PC-3 (cell line): ENCODE measurements around the gene POLR3B. TPM values are rescaled to one million over a fixed set of nuclear protein-coding genes. Genes with fewer than 3 reads are reported as not detected.

Experiments
- ATAC-seq: fragments of 200-7000 bp; cut with Tn5 transposase; 2 replicates; pipeline ENCODE4 v1.9.1; 2020; ENCODE audit warnings: mild to moderate bottlenecking, moderate library complexity
- BruUV-seq: library from RNA; stranded (reverse); fragments of 400-500 nt; replicated peaks from 2 replicates; lab custom pipeline; 2021; lab: Mats Ljungman, UMichigan
- CTCF ChIA-PET: fragments of 300-600 bp; sonication (Branson Sonifier 250); formaldehyde crosslinking; loops from one replicate; lab custom pipeline; 2022; ENCODE audit warnings: antibody characterized with exemption; lab: Charles Lee
- POLR2A ChIA-PET: fragments of 300-600 bp; sonication (Branson Sonifier 250); formaldehyde crosslinking; loops from one replicate; lab custom pipeline; 2022; ENCODE audit warnings: antibody characterized with exemption; ENCODE audit not compliant: unreplicated experiment; lab: Charles Lee
- DNase-seq: peaks from one replicate; pipeline ENCODE4 v3.0.0-alpha.2; 2015
- H2AFZ ChIP-seq: fragments of 300-600 bp; sonication (generic); 2 replicates; pipeline ENCODE4 v1.6.0; 2016; ENCODE audit warnings: antibody characterized with exemption, low read length
- H3F3A ChIP-seq: fragments of 300-600 bp; sonication (generic); one replicate; pipeline ENCODE4 v1.6.0; 2017; ENCODE audit warnings: antibody characterized with exemption, low read length, control low read depth, mild to moderate bottlenecking; ENCODE audit not compliant: unreplicated experiment
- H3K27ac ChIP-seq: fragments of 300-600 bp; sonication (generic); 2 replicates; pipeline ENCODE4 v1.5.1; 2016; ENCODE audit warnings: mild to moderate bottlenecking, low read length
- H3K27me3 ChIP-seq: fragments of 300-600 bp; sonication (generic); 2 replicates; pipeline ENCODE4 v1.6.1; 2016; ENCODE audit warnings: low read length, mixed read lengths
- H3K36me3 ChIP-seq: fragments of 300-600 bp; sonication (generic); 2 replicates; pipeline ENCODE4 v1.6.1; 2016; ENCODE audit warnings: low read depth, mixed run types, low read length, mixed read lengths
- H3K4me1 ChIP-seq: fragments of 300-600 bp; sonication (generic); 2 replicates; pipeline ENCODE4 v1.5.1; 2016; ENCODE audit warnings: low read length; ENCODE audit not compliant: insufficient read depth
- H3K4me2 ChIP-seq: fragments of 300-600 bp; sonication (generic); 2 replicates; pipeline ENCODE4 v1.6.0; 2016; ENCODE audit warnings: low read length
- H3K4me3 ChIP-seq: fragments of 300-600 bp; sonication (generic); 2 replicates; pipeline ENCODE4 v1.5.1; 2016; ENCODE audit warnings: mild to moderate bottlenecking, low read length, mixed read lengths
- H3K79me2 ChIP-seq: fragments of 300-600 bp; sonication (generic); 2 replicates; pipeline ENCODE4 v1.6.1; 2017; ENCODE audit warnings: low read length, mixed read lengths
- H3K9ac ChIP-seq: fragments of 300-600 bp; sonication (generic); 2 replicates; pipeline ENCODE4 v1.6.0; 2016; ENCODE audit warnings: mild to moderate bottlenecking, low read length
- H3K9me2 ChIP-seq: fragments of 300-600 bp; sonication (generic); replicated peaks from 2 replicates; pipeline ENCODE4 v1.6.1; 2016; ENCODE audit warnings: mixed run types, low read length, mixed read lengths
- H3K9me3 ChIP-seq: fragments of 300-600 bp; sonication (generic); 2 replicates; pipeline ENCODE4 v1.6.1; 2016; ENCODE audit warnings: low read length, mixed read lengths
- H4K20me1 ChIP-seq: fragments of 300-600 bp; sonication (generic); 2 replicates; pipeline ENCODE4 v1.6.1; 2016; ENCODE audit warnings: low read length, mixed read lengths
- EZH2 ChIP-seq: fragments of 300-600 bp; sonication (generic); IDR thresholded peaks from one replicate; pipeline ENCODE4 v1.6.1; 2017; ENCODE audit warnings: antibody characterized with exemption, mild to moderate bottlenecking, low read length; ENCODE audit not compliant: unreplicated experiment
- EZH2phosphoT487 ChIP-seq: fragments of 300-600 bp; sonication (generic); IDR thresholded peaks from 2 replicates; pipeline ENCODE4 v1.6.1; 2018; ENCODE audit warnings: mild to moderate bottlenecking, antibody characterized with exemption, low read length, borderline replicate concordance
- intact Hi-C: fragments of 100-400 bp; cut with micrococcal nuclease; formaldehyde crosslinking; loops from 2 replicates; pipeline ENCODE4 v1.9.0; 2023
- total RNA-seq: library from RNA; depleted of rRNA; stranded (reverse); fragments of >200 nt; gene quantifications from 2 replicates; pipeline ENCODE4 v1.2.3, GENCODE V29; 2014
- TF ChIP-seq, protein P1 (sequence below): fragments of 300-600 bp; sonication (generic); conservative IDR thresholded peaks from 2 replicates; pipeline ENCODE4 v1.5.1; 2017; ENCODE audit warnings: antibody characterized with exemption, low read depth, mild to moderate bottlenecking, low read length

POLR3B gene
- total RNA-seq, 1 experiment from 2014 or later = 23.4 TPM

- no peaks in the 10 kb centered on the region for H3K36me3 ChIP-seq
- no TSS peak for BruUV-seq
- POLR2A ChIA-PET = interaction anchor here (0.7 to 1.0 kb wide), 3 partner anchors 14 to 561 kb away, joined by 3 to 6 read pairs (median 5); partner anchors contain the start of gene POLR3B
- H2AFZ ChIP-seq = peak overlapping the region; percentile 73
- H3K79me2 ChIP-seq = no peaks in the 10 kb centered on the region
- peak overlapping the region; percentile 4; the same call in 1 of the 2 replicates for H3K9ac ChIP-seq
- H3K4me1 ChIP-seq = peaks cover 15% of the 10 kb centered on the region
- H3K9me3 ChIP-seq = no peaks in the 10 kb centered on the region
- DNase-seq = peak; percentile 85
- peak overlapping the region; percentile 56 for H3K4me3 ChIP-seq
- H3K27me3 ChIP-seq = no peaks in the 10 kb centered on the region
- peak overlapping the region; percentile 54 for H3K27ac ChIP-seq
- no peaks in the 10 kb centered on the region for H3K9me2 ChIP-seq
- H4K20me1 ChIP-seq = no peaks in the 10 kb centered on the region
- CTCF ChIA-PET = interaction anchor here (1.1 to 1.3 kb wide), 2 partner anchors 15 to 116 kb away, joined by 4 to 6 read pairs; partner anchors contain the start of gene POLR3B
- no peaks in the 10 kb centered on the region for H3F3A ChIP-seq
- peak overlapping the region; percentile 75 for H3K4me2 ChIP-seq
- TF ChIP-seq EZH2 (no peak), EZH2phosphoT487 (no peak)
- TF ChIP-seq, protein P1, sequence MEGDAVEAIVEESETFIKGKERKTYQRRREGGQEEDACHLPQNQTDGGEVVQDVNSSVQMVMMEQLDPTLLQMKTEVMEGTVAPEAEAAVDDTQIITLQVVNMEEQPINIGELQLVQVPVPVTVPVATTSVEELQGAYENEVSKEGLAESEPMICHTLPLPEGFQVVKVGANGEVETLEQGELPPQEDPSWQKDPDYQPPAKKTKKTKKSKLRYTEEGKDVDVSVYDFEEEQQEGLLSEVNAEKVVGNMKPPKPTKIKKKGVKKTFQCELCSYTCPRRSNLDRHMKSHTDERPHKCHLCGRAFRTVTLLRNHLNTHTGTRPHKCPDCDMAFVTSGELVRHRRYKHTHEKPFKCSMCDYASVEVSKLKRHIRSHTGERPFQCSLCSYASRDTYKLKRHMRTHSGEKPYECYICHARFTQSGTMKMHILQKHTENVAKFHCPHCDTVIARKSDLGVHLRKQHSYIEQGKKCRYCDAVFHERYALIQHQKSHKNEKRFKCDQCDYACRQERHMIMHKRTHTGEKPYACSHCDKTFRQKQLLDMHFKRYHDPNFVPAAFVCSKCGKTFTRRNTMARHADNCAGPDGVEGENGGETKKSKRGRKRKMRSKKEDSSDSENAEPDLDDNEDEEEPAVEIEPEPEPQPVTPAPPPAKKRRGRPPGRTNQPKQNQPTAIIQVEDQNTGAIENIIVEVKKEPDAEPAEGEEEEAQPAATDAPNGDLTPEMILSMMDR = no peak
- intact Hi-C loops = loop anchor here (1.0 to 5.0 kb wide), 3 partner anchors 41 to 95 kb away; partner anchors contain the start of gene CKAP4
- ATAC-seq = peak; percentile 91
Observed at GRCh38 chr12:106342397-106343213, 14.9 kb upstream of the POLR3B start.

- H3K9ac ChIP-seq = peak overlapping the region; percentile 4; the same call in 1 of the 2 replicates
Observed at GRCh38 chr12:106343214-106343528, 14.4 kb upstream of the POLR3B start.

More at GRCh38 chr12:106343214-106343528, 14.4 kb upstream of the POLR3B start:
- Histone ChIP-seq H3K4me3 (peak overlapping the region; percentile 56), H3K9me3 (no peaks in the 10 kb centered on the region), H3K27ac (peak overlapping the region; percentile 54), H3K27me3 (no peaks in the 10 kb centered on the region), H3K9me2 (no peaks in the 10 kb centered on the region), H3F3A (no peaks in the 10 kb centered on the region), H2AFZ (peak overlapping the region; percentile 73), H4K20me1 (no peaks in the 10 kb centered on the region), H3K36me3 (no peaks in the 10 kb centered on the region), H3K4me2 (peak overlapping the region; percentile 75), H3K4me1 (peaks cover 15% of the 10 kb centered on the region), H3K79me2 (no peaks in the 10 kb centered on the region)
- intact Hi-C loops = loop anchor here (5.0 kb wide), 2 partner anchors 56 to 96 kb away; partner anchors contain the start of gene CKAP4
- no peak; the same call in 1 of the 2 replicates for ATAC-seq
- TF ChIP-seq EZH2 (no peak), EZH2phosphoT487 (no peak)
- TF ChIP-seq, protein P1 = no peak
- no peak for DNase-seq
- ChIA-PET CTCF (interaction anchor here (1.1 kb wide), 1 partner anchor 116 kb away, joined by 6 read pairs; no protein-coding TSS in a partner anchor), POLR2A (interaction anchor here (1.0 kb wide), 1 partner anchor 14 kb away, joined by 5 read pairs; the partner anchor contains the start of gene POLR3B)
- no TSS peak for BruUV-seq
